Measurements from ENCODE around the gene C2CD3.
"Not testable (repeated sequence)": the region's sequence is repeated elsewhere in the genome, so short reads cannot be mapped to it uniquely, and the experiment has no call there.

The C2CD3 gene

GRCh38 chr11:73988227-73988626, 182.6 kb downstream of the C2CD3 start:
- H3K36me3 Mint-ChIP-seq (ENCODE audit: insufficient read depth): peaks cover 5% of the 10 kb centered on the region
- H3K4me3 Mint-ChIP-seq: no peak overlapping the region
- DNase-seq (no peak), ATAC-seq (replicated peaks) (no peak)
- peaks cover 10 to 14% of the 10 kb centered on the region in 2 donors for H3K4me1 Mint-ChIP-seq (ENCODE audit: low read depth in 2 of 2)
- no peaks in the 10 kb centered on the region for H3K27me3 Mint-ChIP-seq
- H3K27ac Mint-ChIP-seq: no peak overlapping the region
- no peaks in the 10 kb centered on the region for H3K9me3 Mint-ChIP-seq

DNA sequence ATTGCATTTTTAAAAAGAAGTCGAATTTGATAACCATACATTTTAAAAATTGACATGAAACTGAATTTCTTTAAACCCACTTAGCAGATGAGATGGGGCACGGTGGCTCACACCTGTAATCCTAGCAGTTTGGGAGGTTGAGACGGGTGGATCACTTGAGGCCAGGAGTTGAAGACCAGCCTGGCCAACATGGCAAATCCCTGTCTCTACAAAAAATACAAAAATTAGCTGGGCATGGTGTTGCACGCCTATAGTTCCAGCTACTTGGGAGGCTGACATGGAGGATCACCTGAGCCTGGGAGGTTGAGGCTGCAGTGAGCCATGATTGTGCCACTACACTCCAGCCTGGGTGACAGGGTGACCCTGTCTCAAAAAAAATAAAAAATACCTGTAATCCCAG, 185.1 kb downstream of the C2CD3 start:
- H3K36me3 Mint-ChIP-seq (ENCODE audit: insufficient read depth): peaks cover 30% of the 10 kb centered on the region
- H3K4me1 Mint-ChIP-seq (ENCODE audit: low read depth in 2 of 2): peaks cover 24 to 30% of the 10 kb centered on the region in 2 donors
- ATAC-seq (replicated peaks); DNase-seq; H3K27ac Mint-ChIP-seq; H3K9me3 Mint-ChIP-seq; H3K4me3 Mint-ChIP-seq; H3K27me3 Mint-ChIP-seq: not testable (repeated sequence)

GRCh38 chr11:73983741-73984538, 186.9 kb downstream of the C2CD3 start:
- ATAC-seq (replicated peaks) (no peak), DNase-seq (no peak)
- peak overlapping the region; percentile 98 for H3K27ac Mint-ChIP-seq
- no peaks in the 10 kb centered on the region for H3K27me3 Mint-ChIP-seq
- no peaks in the 10 kb centered on the region for H3K9me3 Mint-ChIP-seq
- H3K4me3 Mint-ChIP-seq: peak overlapping the region; percentile 92 to 96
- H3K36me3 Mint-ChIP-seq (ENCODE audit: insufficient read depth): peaks cover 47% of the 10 kb centered on the region
- H3K4me1 Mint-ChIP-seq (ENCODE audit: low read depth in 2 of 2): peaks cover 39 to 45% of the 10 kb centered on the region in 2 donors

DNA sequence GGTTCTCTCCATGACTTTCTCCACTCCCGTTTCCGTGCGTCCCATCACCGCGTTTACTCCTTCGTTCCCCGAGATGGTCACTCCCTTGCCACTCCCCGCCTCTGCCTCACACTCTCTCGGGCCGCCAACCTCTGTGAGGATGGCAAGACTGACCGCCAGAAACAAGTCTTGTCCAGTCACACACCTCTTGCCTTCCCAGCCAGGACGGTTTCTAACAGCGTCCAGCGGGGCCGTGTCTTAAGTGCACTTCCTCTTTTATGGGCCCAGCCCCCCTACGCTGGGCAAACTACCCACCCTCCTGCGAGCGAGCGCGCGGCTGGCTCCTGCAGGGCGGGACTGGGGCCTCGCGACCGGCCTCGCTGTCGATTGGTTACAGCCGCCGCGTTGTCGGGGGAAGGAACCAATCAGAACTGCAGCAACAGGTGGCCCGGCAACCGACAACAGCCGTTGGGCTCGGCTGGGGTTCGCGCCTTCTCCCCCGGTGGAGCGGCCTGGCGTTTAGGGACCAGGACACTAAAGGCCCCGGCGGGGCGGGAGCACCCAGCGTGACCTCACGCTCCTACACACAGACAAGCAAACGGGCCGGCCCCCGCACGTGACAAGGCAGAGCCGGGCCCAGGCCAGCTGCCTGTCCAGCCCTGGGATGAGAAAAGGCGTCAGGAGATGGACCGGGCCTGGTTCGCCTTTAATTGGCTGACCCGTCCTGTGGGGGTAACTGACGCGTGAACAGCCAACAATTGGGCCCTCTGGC, 187.6 kb downstream of the C2CD3 start:
- peaks cover 55% of the 10 kb centered on the region for H3K36me3 Mint-ChIP-seq (ENCODE audit: insufficient read depth)
- H3K9me3 Mint-ChIP-seq: no peaks in the 10 kb centered on the region
- DNase-seq (peak; percentile 87 to 88 (median 88)), ATAC-seq (replicated peaks) (peak; percentile 73)
- H3K4me3 Mint-ChIP-seq: peak overlapping the region; percentile 92 to 96
- peak overlapping the region; percentile 98 for H3K27ac Mint-ChIP-seq
- H3K4me1 Mint-ChIP-seq (ENCODE audit: low read depth in 2 of 2): peaks cover 47 to 53% of the 10 kb centered on the region in 2 donors
- no peaks in the 10 kb centered on the region for H3K27me3 Mint-ChIP-seq

DNA sequence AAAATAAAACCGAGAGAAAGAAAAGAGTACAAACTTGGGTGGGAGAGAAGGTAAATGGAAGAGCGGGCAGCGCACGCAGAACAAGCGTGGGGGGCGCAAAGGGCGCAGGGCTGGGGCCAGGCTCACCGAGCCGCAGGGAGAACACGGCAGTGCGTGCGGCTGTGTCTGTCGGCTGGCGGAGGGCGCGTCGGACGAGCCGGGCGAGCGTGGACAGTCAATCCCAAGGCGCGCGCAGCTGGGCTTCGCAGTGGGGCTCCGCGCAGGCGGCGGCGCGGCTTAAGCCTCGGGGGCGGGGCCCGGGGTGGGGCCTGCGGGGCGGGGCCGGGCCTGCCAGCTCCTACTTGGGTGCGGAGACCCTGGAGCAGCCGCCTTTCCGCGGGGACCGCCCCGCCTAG, 188.2 kb downstream of the C2CD3 start, which contains the start of gene UCP2:
TSS of gene UCP2 (minus strand) at position 249 of the 395 bp plus-strand sequence. CDS start 4,465 bp downstream, outside the sequence.
- Mint-ChIP-seq H3K27me3 (no peaks in the 10 kb centered on the region), H3K4me1 (ENCODE audit: low read depth in 2 of 2) (peaks cover 52 to 55% of the 10 kb centered on the region in 2 donors), H3K9me3 (no peaks in the 10 kb centered on the region), H3K27ac (peak within 1 kb of the TSS; percentile 98), H3K4me3 (peak within 1 kb of the TSS; percentile 92 to 96), H3K36me3 (ENCODE audit: insufficient read depth) (peaks cover 60% of the 10 kb centered on the region)
- peak; percentile 61 for ATAC-seq (replicated peaks)
- DNase-seq: peak; percentile 68 to 75 (median 73)

GRCh38 chr11:73981051-73981805, 189.6 kb downstream of the C2CD3 start:
- ATAC-seq (replicated peaks): no peak

GRCh38 chr11:73980001-73980961, 190.5 kb downstream of the C2CD3 start:
- ATAC-seq (replicated peaks) (peak; percentile 62), DNase-seq (peak; percentile 74 to 80 (median 77))
- Mint-ChIP-seq H3K4me3 (peak overlapping the region; percentile 92 to 96), H3K9me3 (no peaks in the 10 kb centered on the region), H3K27me3 (no peaks in the 10 kb centered on the region), H3K4me1 (ENCODE audit: low read depth in 2 of 2) (peaks cover 74% of the 10 kb centered on the region in 2 donors), H3K36me3 (ENCODE audit: insufficient read depth) (peaks cover 83% of the 10 kb centered on the region), H3K27ac (peak overlapping the region; percentile 98)

More at GRCh38 chr11:73981051-73981805, 189.6 kb downstream of the C2CD3 start:
- H3K9me3 Mint-ChIP-seq: no peaks in the 10 kb centered on the region
- DNase-seq: no peak
- peaks cover 74% of the 10 kb centered on the region for H3K36me3 Mint-ChIP-seq (ENCODE audit: insufficient read depth)
- peak overlapping the region; percentile 92 to 96 for H3K4me3 Mint-ChIP-seq
- H3K27ac Mint-ChIP-seq: peak overlapping the region; percentile 98
- peaks cover 65 to 66% of the 10 kb centered on the region in 2 donors for H3K4me1 Mint-ChIP-seq (ENCODE audit: low read depth in 2 of 2)
- no peaks in the 10 kb centered on the region for H3K27me3 Mint-ChIP-seq

DNA sequence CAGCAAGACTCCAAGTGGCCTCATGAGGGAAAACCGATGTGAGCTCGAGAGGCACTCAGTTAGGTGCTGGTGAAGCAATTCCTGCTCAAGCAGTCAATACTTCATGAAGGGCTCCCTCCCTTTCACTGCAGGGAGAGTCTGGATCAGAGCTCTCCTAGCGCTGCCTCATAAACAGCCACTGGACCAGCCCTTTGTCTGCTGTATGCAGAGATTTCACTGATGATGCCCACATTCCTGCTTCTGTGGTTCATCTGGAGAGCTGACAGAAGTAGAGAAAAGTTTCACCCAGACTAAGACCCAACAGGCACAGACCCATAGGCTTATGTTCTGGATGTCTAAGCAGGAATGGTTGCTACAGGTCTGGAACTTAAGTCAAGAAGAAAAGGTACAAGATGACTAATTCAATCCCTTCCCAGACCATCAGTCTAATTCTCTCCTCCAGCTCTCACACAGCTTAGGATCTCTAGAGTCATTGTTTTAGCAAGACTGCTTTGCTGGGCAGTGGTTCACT, 192.2 kb downstream of the C2CD3 start:
- Mint-ChIP-seq H3K36me3 (ENCODE audit: insufficient read depth) (peaks cover 99% of the 10 kb centered on the region), H3K4me1 (ENCODE audit: low read depth in 2 of 2) (peaks cover 83 to 87% of the 10 kb centered on the region in 2 donors), H3K9me3 (no peaks in the 10 kb centered on the region), H3K4me3 (peak overlapping the region; percentile 92 to 96), H3K27ac (peak overlapping the region; percentile 98), H3K27me3 (no peaks in the 10 kb centered on the region)
- ATAC-seq (replicated peaks): no peak
- no peak for DNase-seq

- no peak for ATAC-seq (replicated peaks)
- DNase-seq: no peak
Measured at GRCh38 chr11:73977856-73978519, 192.8 kb downstream of the C2CD3 start.

DNA sequence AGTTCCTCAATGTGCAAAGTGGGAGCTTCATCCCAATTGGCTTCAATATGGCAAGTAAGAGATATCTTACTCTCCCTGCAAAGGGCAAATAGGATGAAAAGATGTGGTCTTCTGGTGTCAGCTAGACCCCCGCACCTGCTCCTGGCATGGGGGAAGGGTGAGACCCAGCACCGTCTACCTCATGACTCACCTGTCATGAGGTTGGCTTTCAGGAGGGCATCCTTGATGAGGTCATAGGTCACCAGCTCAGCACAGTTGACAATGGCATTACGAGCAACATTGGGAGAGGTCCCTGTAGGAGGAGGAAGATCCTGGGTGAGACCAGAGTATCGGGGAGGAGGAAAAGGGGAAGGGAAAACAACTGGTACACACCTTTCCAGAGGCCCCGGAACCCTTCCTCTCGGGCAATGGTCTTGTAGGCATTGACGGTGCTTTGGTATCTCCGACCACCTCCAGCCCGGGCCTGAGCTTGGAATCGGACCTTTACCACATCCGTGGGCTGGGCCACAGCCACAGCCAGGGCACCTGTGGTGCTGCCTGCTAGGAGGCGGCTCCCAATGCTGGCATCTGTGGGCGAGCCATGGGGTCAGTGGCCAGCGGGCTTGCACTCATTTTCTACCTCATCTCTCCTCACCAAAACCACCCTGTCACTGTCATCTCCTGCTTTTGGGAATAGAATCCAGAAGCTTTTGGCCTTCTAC, 194.2 kb downstream of the C2CD3 start:
- Mint-ChIP-seq H3K36me3 (ENCODE audit: insufficient read depth) (peaks cover 99% of the 10 kb centered on the region), H3K4me1 (ENCODE audit: low read depth in 2 of 2) (peaks cover 83 to 91% of the 10 kb centered on the region in 2 donors), H3K27me3 (no peaks in the 10 kb centered on the region), H3K27ac (peak overlapping the region; percentile 90 to 98), H3K9me3 (no peaks in the 10 kb centered on the region), H3K4me3 (peak overlapping the region; percentile 92 to 96)
- DNase-seq (no peak), ATAC-seq (replicated peaks) (no peak)

More at GRCh38 chr11:73977856-73978519, 192.8 kb downstream of the C2CD3 start:
- H3K4me3 Mint-ChIP-seq: peak overlapping the region; percentile 92 to 96
- H3K36me3 Mint-ChIP-seq (ENCODE audit: insufficient read depth): peaks cover 99% of the 10 kb centered on the region
- H3K27me3 Mint-ChIP-seq: no peaks in the 10 kb centered on the region
- peak overlapping the region; percentile 98 for H3K27ac Mint-ChIP-seq
- H3K4me1 Mint-ChIP-seq (ENCODE audit: low read depth in 2 of 2): peaks cover 79 to 86% of the 10 kb centered on the region in 2 donors
- H3K9me3 Mint-ChIP-seq: no peaks in the 10 kb centered on the region

- peak overlapping the region; percentile 84 to 98 for H3K27ac Mint-ChIP-seq
- H3K4me3 Mint-ChIP-seq: peak overlapping the region; percentile 56 to 92
- H3K9me3 Mint-ChIP-seq: no peaks in the 10 kb centered on the region
- DNase-seq (no peak), ATAC-seq (replicated peaks) (no peak)
- peaks cover 99% of the 10 kb centered on the region for H3K36me3 Mint-ChIP-seq (ENCODE audit: insufficient read depth)
- H3K4me1 Mint-ChIP-seq (ENCODE audit: low read depth in 2 of 2): peaks cover 80 to 88% of the 10 kb centered on the region in 2 donors
- no peaks in the 10 kb centered on the region for H3K27me3 Mint-ChIP-seq
Measured at GRCh38 chr11:73975479-73975757, 195.4 kb downstream of the C2CD3 start.

Measured in effector memory CD8-positive, alpha-beta T cell (primary cell).